ENCODE results near the gene CLIP1. TPM values are rescaled to one million over a fixed set of nuclear protein-coding genes. Genes with fewer than 3 reads are reported as not detected.
"Not testable (repeated sequence)": the region's sequence is repeated elsewhere in the genome, so short reads cannot be mapped to it uniquely, and the experiment has no call there.

CLIP1 gene
- total RNA-seq, 2 donors from 2014 or later, result 101 to 124 TPM

- intact Hi-C loops (cut with DNase I), result loop anchor here in 1 of 2 donors (10.0 kb wide), 1 partner anchor 71 kb away; no protein-coding TSS in a partner anchor
- DNase-seq (no peak), ATAC-seq (no peak)
These were observed 18.6 kb downstream of the CLIP1 start for GRCh38 chr12:122403831-122404230.

DNA sequence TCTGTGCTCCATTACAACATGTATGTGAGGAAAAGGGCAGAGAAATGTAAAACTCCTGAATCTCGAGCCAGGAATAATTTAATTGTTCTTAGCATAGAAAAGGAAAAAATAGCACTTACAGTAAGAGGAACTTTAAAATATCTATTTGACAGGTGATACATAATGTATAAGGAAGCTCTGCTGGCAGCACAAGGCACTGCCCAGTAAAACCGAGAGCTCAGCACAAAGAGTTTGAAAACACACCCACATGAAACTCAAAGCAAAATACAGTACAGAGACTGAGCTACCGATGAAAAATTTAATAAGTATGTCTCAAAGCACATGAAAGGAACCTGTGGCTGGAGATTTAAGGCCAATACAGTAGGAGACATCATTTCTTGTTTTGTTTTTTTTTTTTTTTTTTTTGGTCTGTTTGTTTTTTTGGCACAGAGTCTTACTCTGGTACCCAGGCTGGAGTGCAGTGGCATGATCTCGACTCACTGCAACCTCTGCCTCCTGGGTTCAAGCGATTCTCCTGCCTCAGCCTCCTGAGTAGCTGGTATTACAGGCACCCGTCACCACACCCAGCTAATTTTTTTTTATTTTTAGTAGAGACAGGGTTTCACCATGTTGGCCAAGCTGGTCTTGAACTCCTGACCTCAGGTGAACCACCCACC, 19.2 kb downstream of the CLIP1 start:
- DNase-seq, result no peak
- intact Hi-C loops (cut with DNase I), result loop anchor here in 1 of 2 donors (10.0 kb wide), 1 partner anchor 72 kb away; no protein-coding TSS in a partner anchor
- ATAC-seq, result no peak

DNA sequence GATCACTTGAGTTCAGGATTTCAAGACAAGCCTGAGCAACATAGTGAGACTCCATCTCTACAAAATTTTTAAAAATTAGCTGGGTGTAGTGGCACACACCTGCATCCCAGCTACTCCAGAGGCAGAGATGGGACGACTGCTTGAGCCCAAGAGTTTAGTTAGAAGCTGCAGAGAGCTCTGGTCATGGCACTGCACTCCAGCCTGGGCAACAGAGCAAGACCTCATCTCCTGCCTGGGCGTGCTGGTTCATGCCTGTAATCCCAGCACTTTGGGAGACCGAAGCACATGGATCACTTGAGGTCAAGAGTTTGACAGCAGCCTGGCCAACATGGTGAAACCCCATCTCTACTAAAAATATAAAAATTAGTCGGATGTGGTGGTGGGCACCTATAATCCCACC, 20.2 kb downstream of the CLIP1 start:
- intact Hi-C loops (cut with DNase I), result loop anchor here in 1 of 2 donors (10.0 kb wide), 1 partner anchor 73 kb away; no protein-coding TSS in a partner anchor
- DNase-seq, result no peak
- no peak for ATAC-seq

- intact Hi-C loops (cut with DNase I), result loop anchor here (1.0 to 10.0 kb wide), 2 partner anchors 72 to 75 kb away; no protein-coding TSS in a partner anchor
- peak; percentile 80 to 93 for ATAC-seq
- DNase-seq, result peak; percentile 65
These were observed 22.7 kb downstream of the CLIP1 start for GRCh38 chr12:122399592-122400373.

DNA sequence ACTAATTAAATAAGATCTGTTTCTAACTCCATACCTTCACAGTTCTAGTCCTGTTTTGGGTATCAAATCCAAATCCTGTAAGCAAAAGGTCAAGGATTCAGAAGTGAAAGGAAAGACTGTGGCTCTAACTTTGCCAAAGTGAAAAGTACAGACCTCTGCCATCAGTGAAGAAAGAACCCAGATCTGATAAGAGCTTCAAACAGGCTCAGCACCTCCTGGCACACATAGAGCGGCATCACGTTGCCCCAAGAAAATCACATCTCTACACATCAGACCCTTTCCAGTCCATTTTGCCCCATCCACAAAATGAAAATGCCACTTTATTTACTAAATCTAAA, 23.2 kb downstream of the CLIP1 start:
- ATAC-seq, result peak; percentile 16 to 17
- intact Hi-C loops (cut with DNase I), result loop anchor here in 1 of 2 donors (1.0 kb wide), 1 partner anchor 72 kb away; no protein-coding TSS in a partner anchor
- DNase-seq, result no peak

DNA sequence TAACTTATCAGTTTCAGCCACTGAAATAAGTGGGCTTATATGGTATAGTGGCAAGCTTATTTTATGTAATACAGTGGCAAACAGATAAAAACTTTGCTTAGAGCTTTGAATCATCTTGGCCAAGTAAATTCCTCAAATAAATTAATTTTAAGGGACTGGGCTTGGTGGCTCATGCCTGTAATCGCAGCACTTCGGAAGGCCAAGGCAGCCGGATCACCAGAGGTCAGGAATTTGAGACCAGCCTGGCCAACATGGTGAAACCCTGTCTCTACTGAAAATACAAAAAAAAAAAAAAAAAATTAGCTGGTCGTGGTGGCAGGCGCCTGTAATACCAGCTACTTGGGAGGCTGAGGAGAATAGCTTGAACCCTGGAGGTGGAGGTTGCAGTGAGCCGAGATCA, 24.5 kb downstream of the CLIP1 start:
- ATAC-seq; DNase-seq; intact Hi-C loops (cut with DNase I): not testable (repeated sequence)

DNA sequence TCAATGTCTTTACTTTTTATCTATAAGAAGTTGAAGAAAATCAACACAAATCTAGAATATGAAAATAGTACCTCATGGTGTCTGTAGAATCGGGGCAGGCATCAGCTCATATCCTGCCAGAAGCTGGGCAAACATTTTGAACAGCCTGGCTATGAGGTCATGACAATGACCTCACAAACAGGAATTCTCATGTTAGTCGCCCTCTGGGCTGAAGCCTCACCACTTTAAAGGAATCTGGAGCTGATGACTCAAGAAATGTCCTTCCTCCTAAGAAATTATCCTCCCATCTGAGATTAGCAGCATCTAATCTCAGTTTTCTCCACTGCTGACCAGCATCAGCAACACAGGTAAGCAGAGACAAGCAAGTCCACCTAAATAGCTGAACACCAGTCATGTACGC, 27.1 kb downstream of the CLIP1 start:
- DNase-seq (no peak), ATAC-seq (no peak)
- intact Hi-C loops (cut with DNase I), result no loop called here

- intact Hi-C loops (cut with DNase I), result no loop called here
- DNase-seq, result peak; percentile 36
- ATAC-seq, result no peak
These were observed 27.8 kb downstream of the CLIP1 start for GRCh38 chr12:122394626-122395194.

GRCh38 chr12:122393817-122394216, 28.7 kb downstream of the CLIP1 start:
- DNase-seq (no peak), ATAC-seq (no peak)
- intact Hi-C loops (cut with DNase I), result no loop called here

DNA sequence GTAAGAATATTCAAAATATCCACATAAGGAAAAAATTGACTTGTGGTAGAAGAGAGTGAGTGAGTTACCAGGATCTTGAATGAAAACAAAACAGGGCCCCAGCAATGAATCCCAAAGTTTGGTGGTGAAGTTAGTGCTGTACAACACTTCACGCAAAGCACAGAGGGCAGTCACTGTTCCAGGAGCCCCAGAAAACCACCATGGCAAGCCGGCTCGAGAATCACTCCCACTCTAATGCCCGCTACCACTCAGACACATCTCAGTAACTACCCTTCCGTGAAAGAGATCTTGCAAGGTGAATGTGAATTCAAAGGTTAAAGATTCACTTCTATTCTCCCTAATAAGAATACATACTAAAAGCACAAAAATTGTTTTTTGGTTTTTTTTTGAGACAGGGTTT, 30.1 kb downstream of the CLIP1 start:
- DNase-seq, result no peak
- no peak for ATAC-seq

GRCh38 chr12:122389677-122390076, 32.8 kb downstream of the CLIP1 start:
- ATAC-seq (peak; percentile 42 to 64), DNase-seq (no peak)
- intact Hi-C loops (cut with DNase I), result no loop called here

More for the DNA sequence above, 30.1 kb downstream of the CLIP1 start:
- intact Hi-C loops (cut with DNase I), result no loop called here

DNA sequence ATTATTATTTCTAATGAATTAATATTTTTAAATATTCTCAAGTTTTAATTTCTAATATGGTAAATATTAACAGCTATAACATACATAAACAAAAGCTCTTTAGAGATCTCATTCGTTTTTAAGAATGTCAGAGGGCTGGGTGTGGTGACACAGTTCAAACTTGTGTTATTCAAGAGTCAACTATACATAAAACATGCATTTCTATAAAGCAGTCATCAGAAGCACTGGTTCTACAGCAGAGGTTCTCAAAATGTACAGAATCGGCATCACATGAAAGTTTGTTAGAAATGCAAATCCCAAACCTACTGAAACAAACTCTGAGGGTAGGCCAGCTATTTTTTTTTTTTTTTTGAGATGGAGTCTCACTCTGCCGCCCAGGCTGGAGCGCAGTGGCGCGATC, 34.6 kb downstream of the CLIP1 start:
- DNase-seq (no peak), ATAC-seq (no peak)
- intact Hi-C loops (cut with DNase I), result no loop called here

DNA sequence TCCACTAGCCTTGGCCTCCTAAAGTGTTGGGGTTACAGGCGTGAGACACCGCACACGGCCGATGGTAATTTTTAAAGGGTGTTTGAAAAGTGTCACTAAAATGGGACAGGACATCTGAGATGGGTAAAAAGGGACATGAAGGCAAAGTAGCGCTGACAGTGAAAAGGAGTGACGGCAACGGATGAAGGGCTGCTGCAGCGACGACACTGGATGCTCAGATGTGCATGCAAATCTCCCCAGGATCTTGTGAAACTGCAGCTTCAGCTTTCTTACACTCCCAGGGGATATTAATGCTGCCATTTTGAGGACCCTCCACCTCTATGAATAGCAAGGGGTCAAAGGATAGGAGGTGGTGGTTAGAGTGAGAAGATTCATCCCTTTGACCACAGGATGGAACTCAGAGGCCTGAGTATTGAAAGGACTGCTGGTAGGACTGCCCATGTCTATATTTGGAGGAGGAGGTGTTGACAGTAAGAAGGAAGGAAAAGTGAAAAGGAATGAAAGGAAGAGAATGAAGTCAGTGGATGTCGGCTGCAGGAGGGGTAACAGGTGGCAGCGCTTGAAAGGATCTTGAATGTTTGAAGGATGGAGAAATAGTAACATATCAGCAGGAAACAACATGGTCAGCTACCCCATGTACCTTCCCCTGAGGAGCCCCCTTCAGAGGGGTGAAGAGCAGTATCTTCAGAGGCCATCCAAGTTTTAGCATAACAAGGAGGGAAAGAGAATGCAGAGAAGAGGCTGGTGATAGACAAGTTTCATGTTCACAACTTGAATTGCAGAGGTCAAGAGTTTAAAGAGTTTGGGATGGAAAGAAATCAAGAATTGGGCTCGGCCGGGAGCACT, 37.1 kb downstream of the CLIP1 start:
- no peak for DNase-seq
- ATAC-seq, result peak in 1 of 2 donors; percentile 21
- intact Hi-C loops (cut with DNase I), result no loop called here

GRCh38 chr12:122382919-122383350, 39.5 kb downstream of the CLIP1 start:
- ATAC-seq, result peak in 1 of 2 donors; percentile 37
- intact Hi-C loops (cut with DNase I), result no loop called here
- no peak for DNase-seq

DNA sequence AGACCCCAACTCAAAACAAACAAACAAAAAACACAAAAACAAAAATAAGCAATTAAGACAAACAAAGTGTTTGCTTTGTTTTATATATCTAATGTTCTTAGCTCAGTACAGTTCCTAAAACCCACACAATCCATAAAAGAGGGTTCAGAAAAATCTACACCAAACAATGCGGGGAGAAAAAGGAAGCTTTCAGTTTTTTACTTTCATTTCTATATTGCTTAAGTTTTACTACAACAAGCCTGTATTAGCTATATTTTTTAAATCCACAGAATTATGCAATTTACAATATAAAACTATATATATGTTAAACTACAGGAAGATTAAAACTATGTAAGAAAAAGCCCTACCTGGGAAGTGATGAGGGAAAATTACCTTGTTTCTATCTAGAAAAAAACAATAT, 41.4 kb downstream of the CLIP1 start:
- ATAC-seq, result no peak
- intact Hi-C loops (cut with DNase I), result no loop called here
- no peak for DNase-seq

GRCh38 chr12:122376751-122377150, 45.7 kb downstream of the CLIP1 start:
- ATAC-seq; DNase-seq; intact Hi-C loops (cut with DNase I): not testable (repeated sequence)

DNA sequence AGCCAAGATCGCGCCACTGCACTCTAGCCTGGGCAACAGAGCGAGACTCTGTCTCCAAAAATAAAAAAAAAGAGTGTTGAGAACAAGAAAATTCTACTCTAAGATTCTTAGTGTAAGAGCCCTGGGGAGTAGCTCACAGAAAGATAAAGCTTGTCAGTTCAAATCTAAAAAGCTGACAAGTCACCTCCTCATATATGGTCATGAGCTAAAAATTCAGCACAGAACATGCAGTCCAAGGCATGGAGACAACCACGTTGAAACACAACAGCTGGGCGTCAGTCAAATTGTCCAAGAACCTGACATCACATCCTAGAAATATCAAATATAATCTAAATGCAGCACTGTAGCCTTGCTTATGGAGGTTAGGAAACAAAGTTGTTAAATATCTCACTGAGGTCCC, 47.8 kb downstream of the CLIP1 start:
- DNase-seq (no peak), ATAC-seq (peak; percentile 66 to 81)
- intact Hi-C loops (cut with DNase I), result no loop called here

- intact Hi-C loops (cut with DNase I), result no loop called here
- no peak for ATAC-seq
These were observed 50.9 kb downstream of the CLIP1 start for GRCh38 chr12:122371475-122372045.

More at GRCh38 chr12:122371475-122372045, 50.9 kb downstream of the CLIP1 start:
- no peak for DNase-seq

Data from left cardiac atrium (tissue), 4 donors.